Stimulated activated CD4-positive, alpha-beta T cell treated with anti-CD3 and anti-CD28 coated beads, TNF-alpha, amount 100 ng/mL, for 1 hour (primary cell): ENCODE results near the gene MANSC1.
A peak's percentile ranks its signal among the peaks of the same experiment; 100 is the strongest.
"Not testable (repeated sequence)": the region's sequence is repeated elsewhere in the genome, so short reads cannot be mapped to it uniquely, and the experiment has no call there.

Experiments used
- DNase-seq, 3 donors: peaks; one replicate each; pipeline ENCODE4 v3.0.0-alpha.2; 2020; ENCODE audit warnings: low read depth in 3 of 3, low spot score in 1 of 3

The MANSC1 gene

GRCh38 chr12:12365931-12366431 lies 15.9 kb upstream of the MANSC1 start:
- no peak for DNase-seq

- no peak for DNase-seq
These were observed 15.4 kb upstream of the MANSC1 start for GRCh38 chr12:12365446-12365802.

- DNase-seq, result no peak
These were observed 14.9 kb upstream of the MANSC1 start for GRCh38 chr12:12364787-12365445.

- DNase-seq, result no peak
These were observed 8.5 kb upstream of the MANSC1 start for GRCh38 chr12:12358528-12358927.

GRCh38 chr12:12357719-12358461 lies 7.8 kb upstream of the MANSC1 start:
- no peak for DNase-seq

- peak; percentile 93 to 97 (median 95) for DNase-seq
These were observed 7.1 kb upstream of the MANSC1 start, which contains the start of gene BORCS5 for GRCh38 chr12:12356896-12357718. TSS of gene BORCS5 (plus strand) at chr12:12357078. CDS start at chr12:12357452, 374 bp downstream.

GRCh38 chr12:12356467-12356895 lies 6.4 kb upstream of the MANSC1 start:
- DNase-seq, result no peak

GRCh38 chr12:12353807-12354206 lies 3.8 kb upstream of the MANSC1 start:
- DNase-seq, result no peak

- no peak for DNase-seq
These were observed 3.2 kb upstream of the MANSC1 start for GRCh38 chr12:12353276-12353675.

GRCh38 chr12:12351468-12352185 lies 1.6 kb upstream of the MANSC1 start:
- not testable (repeated sequence) for DNase-seq

- DNase-seq, result no peak
These were observed 924 bp upstream of the MANSC1 start for GRCh38 chr12:12350868-12351463.

- DNase-seq, result no peak
These were observed 11.4 kb downstream of the MANSC1 start for GRCh38 chr12:12338527-12339168.

GRCh38 chr12:12336511-12336910 lies 13.5 kb downstream of the MANSC1 start:
- no peak for DNase-seq

GRCh38 chr12:12336049-12336411 lies 14.0 kb downstream of the MANSC1 start:
- no peak for DNase-seq

- peak in 1 of 3 donors; percentile 49 for DNase-seq
These were observed 15.5 kb downstream of the MANSC1 start for GRCh38 chr12:12334367-12335040.

GRCh38 chr12:12333407-12334366 lies 16.4 kb downstream of the MANSC1 start:
- no peak for DNase-seq

GRCh38 chr12:12331896-12332295 lies 18.1 kb downstream of the MANSC1 start:
- DNase-seq, result no peak

- no peak for DNase-seq
These were observed 18.7 kb downstream of the MANSC1 start for GRCh38 chr12:12331244-12331771.
